ENCODE data around the gene NRN1L. TPM values are rescaled to one million over a fixed set of nuclear protein-coding genes. Genes with fewer than 3 reads are reported as not detected.
A peak's percentile ranks its signal among the peaks of the same experiment; 100 is the strongest.

NRN1L gene
- total and polyA plus RNA-seq, 4 donors, result 1.1 to 5.8 (median 3.6) TPM

DNA sequence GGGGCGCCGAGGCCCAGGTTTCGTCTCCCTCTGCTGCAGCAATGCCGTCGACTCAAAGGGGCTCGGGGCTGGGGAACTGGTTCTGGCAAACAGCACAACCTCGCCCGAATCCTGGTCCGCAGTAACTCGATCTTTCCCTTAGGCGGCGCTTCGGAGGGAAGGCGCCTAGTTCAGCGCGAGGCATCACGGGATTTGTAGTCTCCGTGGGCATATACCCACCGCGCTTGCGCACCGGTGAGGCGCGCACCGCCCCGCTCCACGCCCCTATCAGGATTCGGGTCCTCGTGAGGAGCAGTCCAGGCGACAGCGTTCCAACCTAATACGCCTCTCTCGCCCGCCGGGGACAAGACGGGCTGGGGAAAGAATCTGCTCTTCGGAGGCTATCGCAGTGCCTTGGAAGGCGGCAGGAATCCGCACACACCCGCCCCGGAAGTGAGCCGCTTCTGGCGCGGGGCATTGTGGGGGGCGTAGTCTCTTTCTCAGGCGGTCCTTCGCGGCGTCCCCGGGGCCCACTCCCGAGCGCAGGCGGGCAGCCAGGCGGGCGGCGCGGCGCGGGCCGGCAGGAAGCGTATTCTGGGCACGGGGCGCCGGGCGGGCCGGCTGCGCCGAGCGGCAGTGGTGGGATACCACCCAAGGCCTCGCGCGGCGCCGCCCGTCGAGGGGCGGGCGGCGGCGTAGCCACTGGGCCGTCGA lies 42.7 kb upstream of the NRN1L start, which contains the start of gene THAP11:
TSS of gene THAP11 (plus strand) at position 505 of the 693 bp plus-strand sequence. CDS start 235 bp downstream, outside the sequence.
- peak; percentile 96 to 99 (median 97) for DNase-seq
- WGBS, 2 donors, result 1% methylated on average over 80 to 83 of the region's 83 CpGs
- TF ChIP-seq, protein P1, sequence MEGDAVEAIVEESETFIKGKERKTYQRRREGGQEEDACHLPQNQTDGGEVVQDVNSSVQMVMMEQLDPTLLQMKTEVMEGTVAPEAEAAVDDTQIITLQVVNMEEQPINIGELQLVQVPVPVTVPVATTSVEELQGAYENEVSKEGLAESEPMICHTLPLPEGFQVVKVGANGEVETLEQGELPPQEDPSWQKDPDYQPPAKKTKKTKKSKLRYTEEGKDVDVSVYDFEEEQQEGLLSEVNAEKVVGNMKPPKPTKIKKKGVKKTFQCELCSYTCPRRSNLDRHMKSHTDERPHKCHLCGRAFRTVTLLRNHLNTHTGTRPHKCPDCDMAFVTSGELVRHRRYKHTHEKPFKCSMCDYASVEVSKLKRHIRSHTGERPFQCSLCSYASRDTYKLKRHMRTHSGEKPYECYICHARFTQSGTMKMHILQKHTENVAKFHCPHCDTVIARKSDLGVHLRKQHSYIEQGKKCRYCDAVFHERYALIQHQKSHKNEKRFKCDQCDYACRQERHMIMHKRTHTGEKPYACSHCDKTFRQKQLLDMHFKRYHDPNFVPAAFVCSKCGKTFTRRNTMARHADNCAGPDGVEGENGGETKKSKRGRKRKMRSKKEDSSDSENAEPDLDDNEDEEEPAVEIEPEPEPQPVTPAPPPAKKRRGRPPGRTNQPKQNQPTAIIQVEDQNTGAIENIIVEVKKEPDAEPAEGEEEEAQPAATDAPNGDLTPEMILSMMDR (IDR thresholded peaks at IDR 0.05; ENCODE audit: control extremely low read depth, extremely low read depth), result peak; percentile 92

DNA sequence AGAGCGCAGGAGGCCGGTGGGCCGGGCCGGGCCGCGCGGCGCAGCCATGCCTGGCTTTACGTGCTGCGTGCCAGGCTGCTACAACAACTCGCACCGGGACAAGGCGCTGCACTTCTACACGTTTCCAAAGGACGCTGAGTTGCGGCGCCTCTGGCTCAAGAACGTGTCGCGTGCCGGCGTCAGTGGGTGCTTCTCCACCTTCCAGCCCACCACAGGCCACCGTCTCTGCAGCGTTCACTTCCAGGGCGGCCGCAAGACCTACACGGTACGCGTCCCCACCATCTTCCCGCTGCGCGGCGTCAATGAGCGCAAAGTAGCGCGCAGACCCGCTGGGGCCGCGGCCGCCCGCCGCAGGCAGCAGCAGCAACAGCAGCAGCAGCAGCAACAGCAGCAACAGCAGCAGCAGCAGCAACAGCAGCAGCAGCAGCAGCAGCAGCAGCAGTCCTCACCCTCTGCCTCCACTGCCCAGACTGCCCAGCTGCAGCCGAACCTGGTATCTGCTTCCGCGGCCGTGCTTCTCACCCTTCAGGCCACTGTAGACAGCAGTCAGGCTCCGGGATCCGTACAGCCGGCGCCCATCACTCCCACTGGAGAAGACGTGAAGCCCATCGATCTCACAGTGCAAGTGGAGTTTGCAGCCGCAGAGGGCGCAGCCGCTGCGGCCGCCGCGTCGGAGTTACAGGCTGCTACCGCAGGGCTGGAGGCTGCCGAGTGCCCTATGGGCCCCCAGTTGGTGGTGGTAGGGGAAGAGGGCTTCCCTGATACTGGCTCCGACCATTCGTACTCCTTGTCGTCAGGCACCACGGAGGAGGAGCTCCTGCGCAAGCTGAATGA lies 42.0 kb upstream of the NRN1L start:
- Histone ChIP-seq H3K9ac (ENCODE audit: insufficient read depth in 1 of 2, low read length in 2 of 2) (peak overlapping the region; percentile 34 to 77), H3K4me1 (ENCODE audit: control insufficient read depth in 5 of 5, insufficient read depth in 5 of 5, low read length in 5 of 5) (peaks cover 14 to 39% (median 17%) of the 10 kb centered on the region in 5 donors), H3K27me3 (ENCODE audit: control insufficient read depth in 3 of 3, insufficient read depth in 3 of 3, low read length in 2 of 3) (no peaks in the 10 kb centered on the region), H3K36me3 (ENCODE audit: control insufficient read depth in 4 of 4, insufficient read depth in 4 of 4, low read length in 4 of 4) (peaks cover 0 to 6% (median 1%) of the 10 kb centered on the region in 4 donors), H3K4me3 (peak overlapping the region; percentile 55), H3K9me3 (ENCODE audit: control insufficient read depth in 4 of 4, insufficient read depth in 3 of 4, low read length in 3 of 4) (no peaks in the 10 kb centered on the region), H3K27ac (ENCODE audit: low read depth in 1 of 2, low read length in 1 of 2) (peak overlapping the region; percentile 95 to 97)
- DNase-seq, result peak; percentile 57 to 74 (median 71)
- TF ChIP-seq, protein P1 (IDR thresholded peaks at IDR 0.05; ENCODE audit: control extremely low read depth, extremely low read depth), result peak; percentile 17
- WGBS, 2 donors, result 0% methylated on average over 54 to 67 of the region's 67 CpGs
- ATAC-seq (ENCODE audit: insufficient read depth, low FRiP score), result peak; percentile 0

More for the DNA sequence above, 42.7 kb upstream of the NRN1L start, which contains the start of gene THAP11:
- Histone ChIP-seq H3K4me1 (ENCODE audit: control insufficient read depth in 5 of 5, insufficient read depth in 5 of 5, low read length in 5 of 5) (peaks cover 14 to 35% (median 17%) of the 10 kb centered on the region in 5 donors), H3K36me3 (ENCODE audit: control insufficient read depth in 4 of 4, insufficient read depth in 4 of 4, low read length in 4 of 4) (peaks cover 0 to 6% (median 1%) of the 10 kb centered on the region in 4 donors), H3K27me3 (ENCODE audit: control insufficient read depth in 3 of 3, insufficient read depth in 3 of 3, low read length in 2 of 3) (no peaks in the 10 kb centered on the region), H3K9me3 (ENCODE audit: control insufficient read depth in 4 of 4, insufficient read depth in 3 of 4, low read length in 3 of 4) (no peaks in the 10 kb centered on the region), H3K9ac (ENCODE audit: insufficient read depth in 1 of 2, low read length in 2 of 2) (peak within 1 kb of the TSS; percentile 52 to 97), H3K27ac (ENCODE audit: low read depth in 1 of 2, low read length in 1 of 2) (peak within 1 kb of the TSS; percentile 95 to 97), H3K4me3 (peak within 1 kb of the TSS; percentile 55)
- ATAC-seq (ENCODE audit: insufficient read depth, low FRiP score), result peak; percentile 86

DNA sequence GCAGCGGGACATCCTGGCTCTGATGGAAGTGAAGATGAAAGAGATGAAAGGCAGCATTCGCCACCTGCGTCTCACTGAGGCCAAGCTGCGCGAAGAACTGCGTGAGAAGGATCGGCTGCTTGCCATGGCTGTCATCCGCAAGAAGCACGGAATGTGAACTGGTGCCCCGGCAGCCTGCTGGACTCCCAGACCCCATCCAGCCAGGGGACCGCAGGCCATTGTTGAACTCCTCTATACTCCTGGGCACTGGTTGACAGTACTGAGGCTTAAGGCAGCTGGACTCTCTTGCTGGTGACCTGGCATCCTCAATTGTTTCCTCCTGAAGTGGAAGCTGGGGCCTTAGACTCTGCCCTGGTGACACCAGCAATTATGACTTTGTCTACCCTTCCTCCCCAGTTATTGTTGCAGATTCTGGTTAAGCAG lies 41.3 kb upstream of the NRN1L start:
- DNase-seq, result peak in 1 of 3 donors; percentile 24
- peaks cover 20 to 45% (median 22%) of the 10 kb centered on the region in 5 donors for H3K4me1 ChIP-seq (ENCODE audit: control insufficient read depth in 5 of 5, insufficient read depth in 5 of 5, low read length in 5 of 5)
- no peak for ATAC-seq (ENCODE audit: insufficient read depth, low FRiP score)

More for the DNA sequence above, 41.3 kb upstream of the NRN1L start:
- Histone ChIP-seq H3K9me3 (ENCODE audit: control insufficient read depth in 4 of 4, insufficient read depth in 3 of 4, low read length in 3 of 4) (no peaks in the 10 kb centered on the region), H3K36me3 (ENCODE audit: control insufficient read depth in 4 of 4, insufficient read depth in 4 of 4, low read length in 4 of 4) (peaks cover 0 to 6% (median 1%) of the 10 kb centered on the region in 4 donors), H3K4me3 (peak overlapping the region; percentile 55), H3K9ac (ENCODE audit: insufficient read depth in 1 of 2, low read length in 2 of 2) (peak overlapping the region; percentile 34 to 77), H3K27me3 (ENCODE audit: control insufficient read depth in 3 of 3, insufficient read depth in 3 of 3, low read length in 2 of 3) (no peaks in the 10 kb centered on the region), H3K27ac (ENCODE audit: low read depth in 1 of 2, low read length in 1 of 2) (peak overlapping the region; percentile 43 to 95)
- TF ChIP-seq, protein P1 (IDR thresholded peaks at IDR 0.05; ENCODE audit: control extremely low read depth, extremely low read depth), result no peak
- WGBS, 2 donors, result 9 to 15% methylated on average over 11 of the region's 11 CpGs

All from lung (tissue), 12 donors.